H1 (cell line): ENCODE data around the gene MYLK. TPM values are rescaled to one million over a fixed set of nuclear protein-coding genes. Genes with fewer than 3 reads are reported as not detected.

Experiments used
- CTCF ChIA-PET: fragments of 300-600 bp; sonication (Branson Sonifier 250); formaldehyde crosslinking; loops from one replicate; lab custom pipeline; 2021; ENCODE audit not compliant: partially characterized antibody; lab: Charles Lee
- POLR2A ChIA-PET: fragments of 300-600 bp; sonication (Branson Sonifier 250); formaldehyde crosslinking; loops from one replicate; lab custom pipeline; 2021; ENCODE audit warnings: inconsistent platforms; ENCODE audit not compliant: partially characterized antibody; lab: Charles Lee
- DNase-seq, 2 experiments: peaks; one replicate each; pipeline versions ENCODE4 v3.0.0 to v3.0.0-alpha.2; 2010 to 2022; ENCODE audit warnings: low spot score in 2 of 2, low read depth in 1 of 2, mixed read lengths in 1 of 2
- FAIRE-seq: peaks from 2 replicates; lab custom pipeline; 2011; peaks lifted over from hg19 to GRCh38; lab: Jason Lieb, UNC
- H2AFZ ChIP-seq: 2 replicates; pipeline ENCODE4 v1.8.1; 2012; ENCODE audit warnings: low read length, inconsistent platforms
- H2AK5ac ChIP-seq: 2 replicates; pipeline ENCODE4 v1.6.1; 2013; ENCODE audit warnings: low read depth, low read length
- H2BK120ac ChIP-seq: replicated peaks from 2 replicates; pipeline ENCODE3; 2013; ENCODE audit warnings: low read depth, low read length, inconsistent platforms
- H2BK12ac ChIP-seq: 2 replicates; pipeline ENCODE4 v1.6.1; 2013; ENCODE audit warnings: low read depth, low read length
- H2BK15ac ChIP-seq: 2 replicates; pipeline ENCODE4 v1.6.1; 2013; ENCODE audit warnings: low read length
- H2BK20ac ChIP-seq: 2 replicates; pipeline ENCODE4 v1.6.1; 2013; ENCODE audit warnings: low read length
- H2BK5ac ChIP-seq: 2 replicates; pipeline ENCODE4 v1.6.1; 2013; ENCODE audit warnings: low read depth, low read length
- H3K14ac ChIP-seq: 2 replicates; pipeline ENCODE4 v1.6.1; 2013; ENCODE audit warnings: inconsistent platforms; ENCODE audit not compliant: insufficient read length
- H3K18ac ChIP-seq: 2 replicates; pipeline ENCODE4 v1.6.1; 2013; ENCODE audit warnings: low read length; ENCODE audit errors: extremely low read depth
- H3K23ac ChIP-seq: 2 replicates; pipeline ENCODE4 v1.6.1; 2013; ENCODE audit warnings: inconsistent platforms; ENCODE audit not compliant: insufficient read length
- H3K23me2 ChIP-seq: 2 replicates; pipeline ENCODE4 v1.6.1; 2013; ENCODE audit warnings: low read depth, low read length
- H3K27ac ChIP-seq: 2 replicates; pipeline ENCODE4 v1.6.1; 2011; ENCODE audit warnings: low read depth, low read length, inconsistent platforms
- H3K27me3 ChIP-seq, 4 experiments: replicated peaks in 1 of 4; 1 replicate in 1 of 4; 2 replicates in 3 of 4; pipeline versions ENCODE4 v1.6.1 to v1.8.1; 2011 to 2013; ENCODE audit warnings: low read length in 3 of 4, mild to moderate bottlenecking in 3 of 4, inconsistent platforms in 2 of 4, mixed read lengths in 2 of 4, moderate library complexity in 1 of 4; ENCODE audit not compliant: control insufficient read depth in 3 of 4, insufficient read depth in 3 of 4; ENCODE audit errors: extremely low read depth in 1 of 4
- H3K36me3 ChIP-seq, 4 experiments: 2 replicates each; pipeline versions ENCODE4 v1.6.1 to v1.8.1; 2011 to 2013; ENCODE audit warnings: mild to moderate bottlenecking in 4 of 4, low read length in 3 of 4, moderate library complexity in 2 of 4, control low read depth in 1 of 4, inconsistent platforms in 1 of 4; ENCODE audit not compliant: insufficient read depth in 4 of 4, control insufficient read depth in 2 of 4
- H3K4ac ChIP-seq: replicated peaks from 2 replicates; pipeline ENCODE3; 2013; ENCODE audit warnings: low read length, low read depth, mixed read lengths, inconsistent platforms; ENCODE audit not compliant: insufficient read length
- H3K4me1 ChIP-seq, 4 experiments: replicated peaks in 1 of 4; 1 replicate in 1 of 4; 2 replicates in 3 of 4; pipeline versions ENCODE4 v1.6.1 to v1.8.1; 2011 to 2013; ENCODE audit warnings: low read length in 3 of 4, inconsistent platforms in 2 of 4, mixed read lengths in 1 of 4; ENCODE audit not compliant: insufficient read depth in 4 of 4, control insufficient read depth in 3 of 4
- H3K4me2 ChIP-seq, 2 experiments: 2 replicates each; pipeline versions ENCODE4 v1.6.1 to v1.8.1; 2011 to 2013; ENCODE audit warnings: low read depth in 2 of 2, low read length in 2 of 2, control low read depth in 1 of 2, inconsistent platforms in 1 of 2, mild to moderate bottlenecking in 1 of 2; ENCODE audit not compliant: insufficient read depth in 1 of 2
- H3K4me3 ChIP-seq, 4 experiments: fragments of 200-600, 300-600 bp in 1 of 4; sonication (generic), shearing (Covaris generic), sonication (Bioruptor Twin) in 1 of 4; 2 replicates each; pipeline versions ENCODE4 v1.5.1 to v1.8.1; 2011 to 2016; ENCODE audit warnings: low read length in 4 of 4, low read depth in 3 of 4, control low read depth in 2 of 4, inconsistent platforms in 2 of 4, mild to moderate bottlenecking in 2 of 4, mixed read lengths in 1 of 4, moderate library complexity in 1 of 4; ENCODE audit not compliant: insufficient read depth in 2 of 4; ENCODE audit errors: extremely low read depth in 1 of 4
- H3K56ac ChIP-seq: replicated peaks from 2 replicates; pipeline ENCODE3; 2013; ENCODE audit warnings: low read depth, mild to moderate bottlenecking, mixed read lengths, low read length, inconsistent platforms; ENCODE audit not compliant: insufficient read length
- H3K79me1 ChIP-seq: 2 replicates; pipeline ENCODE4 v1.6.1; 2013; ENCODE audit warnings: low read depth, low read length, control low read depth
- H3K79me2 ChIP-seq, 2 experiments: 2 replicates each; pipeline versions ENCODE4 v1.6.1 to v1.8.1; 2012 to 2013; ENCODE audit warnings: low read length in 2 of 2, mild to moderate bottlenecking in 2 of 2, inconsistent platforms in 1 of 2; ENCODE audit not compliant: insufficient read depth in 2 of 2, control insufficient read depth in 1 of 2
- H3K9ac ChIP-seq, 4 experiments: replicated peaks in 1 of 4; 1 replicate in 1 of 4; 2 replicates in 3 of 4; pipeline versions ENCODE4 v1.6.1 to v1.8.1; 2011 to 2013; ENCODE audit warnings: low read depth in 3 of 4, low read length in 3 of 4, control low read depth in 2 of 4, mild to moderate bottlenecking in 2 of 4, moderate library complexity in 2 of 4, inconsistent platforms in 1 of 4; ENCODE audit errors: extremely low read depth in 1 of 4
- H3K9me3 ChIP-seq, 2 experiments: 2 replicates each; pipeline versions ENCODE4 v1.6.1 to v1.8.1; 2012 to 2013; ENCODE audit warnings: mild to moderate bottlenecking in 2 of 2, moderate library complexity in 2 of 2, control low read depth in 1 of 2, inconsistent platforms in 1 of 2, low read depth in 1 of 2, low read length in 1 of 2, mixed read lengths in 1 of 2; ENCODE audit not compliant: insufficient read depth in 2 of 2
- H4K20me1 ChIP-seq, 2 experiments: replicated peaks in 1 of 2; 2 replicates each; pipeline versions ENCODE3 to v1.8.1; 2011 to 2013; ENCODE audit warnings: inconsistent platforms in 2 of 2, low read length in 2 of 2, mild to moderate bottlenecking in 1 of 2; ENCODE audit not compliant: insufficient read depth in 2 of 2, control insufficient read depth in 1 of 2
- H4K5ac ChIP-seq: 2 replicates; pipeline ENCODE4 v1.6.1; 2013; ENCODE audit warnings: low read length, low read depth, mixed read lengths, inconsistent platforms; ENCODE audit not compliant: insufficient read length
- H4K8ac ChIP-seq: 2 replicates; pipeline ENCODE4 v1.8.0; 2013; ENCODE audit warnings: mild to moderate bottlenecking, moderate library complexity, low read length, inconsistent platforms; ENCODE audit not compliant: insufficient read depth; ENCODE audit errors: extremely low read depth
- H4K91ac ChIP-seq: replicated peaks from 2 replicates; pipeline ENCODE3; 2013; ENCODE audit warnings: low read length, mixed read lengths, inconsistent platforms; ENCODE audit not compliant: insufficient read length
- CBX8 ChIP-seq: fragments of 300-800, 300-1000 bp; sonication (generic); IDR thresholded peaks from 2 replicates; pipeline ENCODE4 v1.7.1; 2016; ENCODE audit warnings: low read depth, low read length, borderline replicate concordance
- HDAC2 ChIP-seq, 2 experiments: fragments of 300-600 bp in 1 of 2; sonication (generic) in 1 of 2; IDR thresholded peaks; 2 replicates each; pipeline ENCODE4 v1.6.1; 2011 to 2012; ENCODE audit warnings: low read depth in 2 of 2, low read length in 2 of 2, mild to moderate bottlenecking in 2 of 2, moderate library complexity in 2 of 2, borderline replicate concordance in 1 of 2, inconsistent platforms in 1 of 2
- HDAC6 ChIP-seq: IDR thresholded peaks from one replicate; pipeline ENCODE4 v1.7.1; 2012; ENCODE audit warnings: low read depth, mild to moderate bottlenecking, inconsistent platforms, low read length, moderate library complexity
- POLR2A ChIP-seq, 2 experiments: IDR thresholded peaks; 1 replicate in 1 of 2; 2 replicates in 1 of 2; pipeline ENCODE4 v1.6.1; 2011; ENCODE audit warnings: low read depth in 2 of 2, low read length in 2 of 2, mild to moderate bottlenecking in 2 of 2; ENCODE audit errors: control extremely low read depth in 1 of 2
- WGBS, 2 experiments: shearing (Covaris generic) in 1 of 2; methylation state at CpG; one replicate each; pipeline versions ENCODE4 v1.1.6 to v1.1.7; 2013 to 2015; ENCODE audit warnings: low lambda C conversion rate in 2 of 2, mixed read lengths in 2 of 2, inconsistent platforms in 1 of 2, low coverage in 1 of 2, missing lambda C conversion rate in 1 of 2; ENCODE audit not compliant: insufficient replicate concordance in 2 of 2, insufficient coverage in 1 of 2, insufficient read length in 1 of 2; ENCODE audit errors: extremely low coverage in 1 of 2, missing lambda C conversion rate in 1 of 2; 5-methylcytosine and 5-hydroxymethylcytosine counted together
- polyA plus RNA-seq, 7 experiments: library from polyadenylated mRNA; depleted of rRNA in 3 of 7; stranded (reverse) in 5 of 7; unstranded in 2 of 7; fragments of >200 nt in 5 of 7; fragments of 200-250 nt in 2 of 7; gene quantifications; 1 replicate in 5 of 7; 2 replicates in 1 of 7; 4 replicates in 1 of 7; pipeline versions ENCODE4 v1.2.1 to v1.2.3, GENCODE V29; 2011 to 2013; ENCODE audit warnings: missing spikeins in 2 of 7, mixed read lengths in 2 of 7
- total RNA-seq: library from RNA; stranded (reverse); fragmentation: NEBNext Ultra II Directional; extraction: Animal tissue kit (Norgen Biotek cat#: 25700); gene quantifications from 2 replicates; pipeline ENCODE4 v1.2.1, GENCODE V29; 2021

The MYLK gene
- total and polyA plus RNA-seq, 2 of the 8 experiments (the other 6 are each of a cell fraction or from before 2014, with no cell fraction given): 11.6 to 21.3 TPM

DNA sequence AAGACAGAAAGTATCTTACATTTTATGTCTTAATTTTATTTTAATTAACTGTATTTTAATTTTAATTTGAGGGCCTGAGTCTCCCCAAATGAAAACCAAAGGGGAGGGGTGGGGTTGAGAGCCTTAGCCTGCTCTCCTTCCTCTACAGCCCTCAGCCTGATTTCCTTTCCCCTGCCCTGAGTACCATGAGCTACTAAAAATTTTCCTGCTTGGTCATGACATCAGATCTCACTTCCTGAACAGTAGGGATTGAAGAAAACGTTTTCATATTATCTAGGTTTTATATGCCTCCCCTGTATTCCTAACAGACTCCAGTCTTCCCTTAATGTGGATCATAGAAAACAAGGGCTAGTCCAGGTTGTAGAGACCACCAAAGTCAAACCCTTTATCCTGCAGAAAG is 133.9 kb downstream of the MYLK start:
- no peak overlapping the region for H4K8ac ChIP-seq
- H2BK15ac ChIP-seq: no peak overlapping the region
- H3K27ac ChIP-seq: no peak overlapping the region
- no peaks in the 10 kb centered on the region for H3K79me2 ChIP-seq
- no peak overlapping the region for H3K18ac ChIP-seq
- 0 out of 7 replicates have a peak, but pooled peaks cover 0 to 3% (median 0%) of the 10 kb centered on the region in 4 experiments for H3K4me1 ChIP-seq
- FAIRE-seq (no peak), DNase-seq (peak in 1 of 2 experiments; percentile 2)
- no peak overlapping the region for H3K4ac ChIP-seq
- no peak overlapping the region for H3K9ac ChIP-seq
- H3K14ac ChIP-seq: no peak overlapping the region
- no peak overlapping the region for H4K91ac ChIP-seq
- ChIA-PET POLR2A (interaction anchor here (0.7 kb wide), 1 partner anchor 22 kb away, joined by 3 read pairs; no protein-coding TSS in a partner anchor), CTCF (interaction anchor here (0.7 to 3.6 kb wide), 8 partner anchors 10 to 131 kb away, joined by 3 to 25 read pairs (median 3); no protein-coding TSS in a partner anchor)
- H3K23me2 ChIP-seq: no peaks in the 10 kb centered on the region
- H2BK120ac ChIP-seq: no peak overlapping the region
- H3K27me3 ChIP-seq: no peaks in the 10 kb centered on the region
- H3K9me3 ChIP-seq: no peaks in the 10 kb centered on the region
- H3K79me1 ChIP-seq: no peaks in the 10 kb centered on the region
- no peak overlapping the region for H2BK5ac ChIP-seq
- no peak overlapping the region for H3K56ac ChIP-seq
- H4K20me1 ChIP-seq: no peaks in the 10 kb centered on the region
- H2AK5ac ChIP-seq: no peak overlapping the region
- no peak overlapping the region for H3K23ac ChIP-seq
- no peak overlapping the region for H3K4me2 ChIP-seq
- H3K4me3 ChIP-seq: no peak overlapping the region
- no peak overlapping the region for H4K5ac ChIP-seq
- no peaks in the 10 kb centered on the region for H3K36me3 ChIP-seq
- 95% methylated on average over 1 of the region's 1 CpG; no CpG with 5 or more reads in 1 of the 2 experiments for WGBS, 2 experiments
- H2BK20ac ChIP-seq: no peak overlapping the region
- H2BK12ac ChIP-seq: no peak overlapping the region; the same call in 1 of the 2 replicates
- H2AFZ ChIP-seq: no peak overlapping the region
- TF ChIP-seq CBX8 (no peak), HDAC6 (no peak), POLR2A (IDR thresholded peaks at IDR 0.05; ENCODE audit: control extremely low read depth in 1 of 2, low read depth in 2 of 2, low read length in 2 of 2) (no peak), HDAC2 (IDR thresholded peaks at IDR 0.05; ENCODE audit: borderline replicate concordance in 1 of 2, low read depth in 2 of 2, low read length in 2 of 2) (no peak)
